Measurements from ENCODE around the gene STMND1. TPM values are rescaled to one million over a fixed set of nuclear protein-coding genes. Genes with fewer than 3 reads are reported as not detected.

Gene STMND1
- total and polyA plus RNA-seq, 2 of the 4 experiments (the other 2 are of a cell fraction): not detected

- Histone ChIP-seq H4K91ac (ENCODE audit: insufficient read depth, low read depth, low read length) (no peak overlapping the region), H3K27ac (ENCODE audit: insufficient read depth, low read length) (no peak overlapping the region), H3K36me3 (ENCODE audit: control insufficient read depth, insufficient read depth, low read length) (no peaks in the 10 kb centered on the region), H3K4ac (ENCODE audit: low read depth, low read length) (no peak overlapping the region), H4K5ac (ENCODE audit: low read depth, low read length) (no peak overlapping the region), H3K9ac (ENCODE audit: low read depth, low read length) (no peak overlapping the region), H3K56ac (ENCODE audit: extremely low read depth, insufficient read depth, low read length) (no peak overlapping the region), H3K23ac (ENCODE audit: low read depth, low read length) (no peak overlapping the region), H2BK15ac (ENCODE audit: low read depth, low read length) (no peak overlapping the region), H3K9me3 (ENCODE audit: control insufficient read depth, insufficient read depth, low read length) (no peaks in the 10 kb centered on the region), H3K4me2 (ENCODE audit: low read depth, low read length) (no peak overlapping the region), H3K14ac (replicated peaks; ENCODE audit: low read depth, low read length) (no peak overlapping the region), H2AK9ac (replicated peaks; ENCODE audit: low read depth, low read length, poor library complexity) (no peak overlapping the region), H3K79me1 (ENCODE audit: low read depth in 1 of 2, low read length in 2 of 2) (no peaks in the 10 kb centered on the region), H2AFZ (replicated peaks; ENCODE audit: low read length, poor library complexity) (no peak overlapping the region), H2AK5ac (ENCODE audit: low read depth, low read length) (no peak overlapping the region), H3K9me1 (ENCODE audit: insufficient read depth, low read length) (no peaks in the 10 kb centered on the region), H3K4me3 (ENCODE audit: insufficient read depth, low read depth, low read length) (no peak overlapping the region), H3K27me3 (ENCODE audit: control insufficient read depth, insufficient read depth, low read length) (peaks cover 14% of the 10 kb centered on the region), H2BK20ac (ENCODE audit: low read depth, low read length) (no peak overlapping the region), H2BK5ac (ENCODE audit: low read depth, low read length, poor library complexity, severe bottlenecking) (no peak overlapping the region), H2BK120ac (ENCODE audit: low read depth, low read length) (no peak overlapping the region), H4K8ac (ENCODE audit: low read depth in 2 of 2, low read length in 2 of 2) (no peak overlapping the region), H3K4me1 (ENCODE audit: control insufficient read depth, insufficient read depth, low read length) (peaks cover 2% of the 10 kb centered on the region; the same call in 1 of the 2 replicates), H3K18ac (ENCODE audit: low read depth, low read length) (no peak overlapping the region), H4K20me1 (ENCODE audit: insufficient read depth, low read length) (no peaks in the 10 kb centered on the region)
- WGBS, 2 experiments (ENCODE audit: extremely low coverage in 2 of 2, insufficient read length in 1 of 2): 30% methylated on average over 2 of the region's 6 CpGs; no CpG with 5 or more reads in 1 of the 2 experiments
- TF ChIP-seq USF2 (IDR thresholded peaks at IDR 0.05; ENCODE audit: low read depth, low read length) (no peak), NFE2L2 (IDR thresholded peaks at IDR 0.05; ENCODE audit: low read depth, low read length) (no peak), MAFK (IDR thresholded peaks at IDR 0.05; ENCODE audit: low read depth, low read length) (no peak), RAD21 (IDR thresholded peaks at IDR 0.05; ENCODE audit: low read length) (no peak), BHLHE40 (IDR thresholded peaks at IDR 0.05; ENCODE audit: low read depth, low read length) (no peak), CEBPB (IDR thresholded peaks at IDR 0.05; ENCODE audit: low read depth, low read length) (no peak), SMC3 (IDR thresholded peaks at IDR 0.05; ENCODE audit: low read depth, low read length) (no peak), RFX5 (IDR thresholded peaks at IDR 0.05; ENCODE audit: low read depth, low read length) (no peak), RCOR1 (IDR thresholded peaks at IDR 0.05; ENCODE audit: insufficient replicate concordance, low read length) (no peak)
- TF ChIP-seq, protein P1, sequence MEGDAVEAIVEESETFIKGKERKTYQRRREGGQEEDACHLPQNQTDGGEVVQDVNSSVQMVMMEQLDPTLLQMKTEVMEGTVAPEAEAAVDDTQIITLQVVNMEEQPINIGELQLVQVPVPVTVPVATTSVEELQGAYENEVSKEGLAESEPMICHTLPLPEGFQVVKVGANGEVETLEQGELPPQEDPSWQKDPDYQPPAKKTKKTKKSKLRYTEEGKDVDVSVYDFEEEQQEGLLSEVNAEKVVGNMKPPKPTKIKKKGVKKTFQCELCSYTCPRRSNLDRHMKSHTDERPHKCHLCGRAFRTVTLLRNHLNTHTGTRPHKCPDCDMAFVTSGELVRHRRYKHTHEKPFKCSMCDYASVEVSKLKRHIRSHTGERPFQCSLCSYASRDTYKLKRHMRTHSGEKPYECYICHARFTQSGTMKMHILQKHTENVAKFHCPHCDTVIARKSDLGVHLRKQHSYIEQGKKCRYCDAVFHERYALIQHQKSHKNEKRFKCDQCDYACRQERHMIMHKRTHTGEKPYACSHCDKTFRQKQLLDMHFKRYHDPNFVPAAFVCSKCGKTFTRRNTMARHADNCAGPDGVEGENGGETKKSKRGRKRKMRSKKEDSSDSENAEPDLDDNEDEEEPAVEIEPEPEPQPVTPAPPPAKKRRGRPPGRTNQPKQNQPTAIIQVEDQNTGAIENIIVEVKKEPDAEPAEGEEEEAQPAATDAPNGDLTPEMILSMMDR (conservative IDR thresholded peaks at IDR 0.05; ENCODE audit: low read depth, low read length): no peak
- in situ Hi-C loops (cut with MboI; ENCODE audit: low sequenced_read_pairs): no loop called here
- CTCF ChIA-PET: no interaction called here
- intact Hi-C loops (cut with micrococcal nuclease): no loop called here
- ATAC-seq (ENCODE audit: low read depth) (no peak), DNase-seq (no peak)
- no TSS peak for BruUV-seq (replicated peaks)
- POLR2A ChIA-PET (ENCODE audit: unreplicated experiment): no interaction called here
- dilution Hi-C loops (cut with HindIII; ENCODE audit: low sequenced_read_pairs, unreplicated experiment): no loop called here
Measured at GRCh38 chr6:17096096-17096495, 5.8 kb upstream of the STMND1 start.

Measured in IMR-90 (cell line).